Brain microvascular endothelial cell (primary cell): ENCODE data around the gene PLS1.

Source experiments
- DNase-seq: peaks from one replicate; pipeline ENCODE4 v3.0.0-alpha.2; 2020
- H3K27ac ChIP-seq: fragments of 250-450 bp; sonication (Bioruptor Pico); 2 replicates; pipeline ENCODE4 v1.5.1; 2020; ENCODE audit warnings: mild to moderate bottlenecking, moderate library complexity
- H3K27me3 ChIP-seq: fragments of 250-450 bp; sonication (Bioruptor Pico); replicated peaks from 2 replicates; pipeline ENCODE4 v1.5.1; 2020; ENCODE audit warnings: mild to moderate bottlenecking
- H3K36me3 ChIP-seq: fragments of 250-450 bp; sonication (Bioruptor Pico); replicated peaks from 2 replicates; pipeline ENCODE4 v1.5.1; 2020; ENCODE audit warnings: mild to moderate bottlenecking
- H3K4me3 ChIP-seq: 2 replicates; pipeline ENCODE4 v1.5.1; 2011; ENCODE audit warnings: low read depth, mild to moderate bottlenecking, control low read depth, low read length, moderate library complexity
- CTCF ChIP-seq: IDR thresholded peaks from 2 replicates; pipeline ENCODE4 v1.5.1; 2011; ENCODE audit warnings: low read depth, mild to moderate bottlenecking, moderate library complexity, low read length, control low read depth, inconsistent platforms; ENCODE audit errors: missing control alignments
- in situ Hi-C: cut with HindIII; loops from 2 replicates; pipeline ENCODE4 v1.10.0; 2017; ENCODE audit warnings: low sequenced_read_pairs, low pct_ligation_motif_present

Gene PLS1

GRCh38 chr3:142664311-142664710 lies 68.1 kb downstream of the PLS1 start:
- in situ Hi-C loops = no loop called here

GRCh38 chr3:142664819-142665218 lies 68.6 kb downstream of the PLS1 start:
- in situ Hi-C loops = no loop called here
- H3K27ac ChIP-seq = no peak overlapping the region
- DNase-seq = no peak
- H3K36me3 ChIP-seq = no peaks in the 10 kb centered on the region
- no peaks in the 10 kb centered on the region for H3K27me3 ChIP-seq
- no peak for TF ChIP-seq CTCF
- no peak overlapping the region for H3K4me3 ChIP-seq

More at GRCh38 chr3:142664311-142664710, 68.1 kb downstream of the PLS1 start:
- no peaks in the 10 kb centered on the region for H3K36me3 ChIP-seq
- H3K4me3 ChIP-seq = no peak overlapping the region
- H3K27me3 ChIP-seq = no peaks in the 10 kb centered on the region
- no peak overlapping the region for H3K27ac ChIP-seq
- TF ChIP-seq CTCF = no peak
- no peak for DNase-seq

- H3K36me3 ChIP-seq = no peaks in the 10 kb centered on the region
- no peak overlapping the region for H3K4me3 ChIP-seq
- in situ Hi-C loops = no loop called here
- no peak for DNase-seq
- TF ChIP-seq CTCF = no peak
- H3K27ac ChIP-seq = no peak overlapping the region
- H3K27me3 ChIP-seq = no peaks in the 10 kb centered on the region
These were observed 73.9 kb downstream of the PLS1 start for GRCh38 chr3:142670120-142670519.

GRCh38 chr3:142676151-142676550 lies 80.0 kb downstream of the PLS1 start:
- Histone ChIP-seq H3K36me3 (no peaks in the 10 kb centered on the region), H3K4me3 (no peak overlapping the region), H3K27ac (no peak overlapping the region), H3K27me3 (no peaks in the 10 kb centered on the region)
- in situ Hi-C loops = no loop called here
- DNase-seq = no peak
- TF ChIP-seq CTCF = no peak

GRCh38 chr3:142680710-142681109 lies 84.5 kb downstream of the PLS1 start:
- Histone ChIP-seq H3K36me3 (no peaks in the 10 kb centered on the region), H3K27me3 (no peaks in the 10 kb centered on the region), H3K27ac (no peak overlapping the region), H3K4me3 (no peak overlapping the region)
- DNase-seq = no peak
- in situ Hi-C loops = no loop called here
- TF ChIP-seq CTCF = no peak

- no peak for TF ChIP-seq CTCF
- H3K27ac ChIP-seq = no peak overlapping the region
- no peak for DNase-seq
- H3K27me3 ChIP-seq = no peaks in the 10 kb centered on the region
- in situ Hi-C loops = no loop called here
- no peak overlapping the region for H3K4me3 ChIP-seq
- H3K36me3 ChIP-seq = no peaks in the 10 kb centered on the region
These were observed 94.4 kb downstream of the PLS1 start for GRCh38 chr3:142690613-142691012.
